Stimulated activated memory B cell treated with anti-CD40 and anti-IgM and Interleukin-4, amounts not matched to agents 10 μg/mL and 1 μg/mL and 100 μg/mL, for 72 hours (primary cell): Measurements from ENCODE around the gene PRAC1.

Experiments used
- ATAC-seq: fragments of 150-1000 bp; cut with Tn5 transposase; 2 replicates; pipeline ENCODE4 v1.10.0; 2021
- H3K27ac Mint-ChIP-seq: one replicate; pipeline ENCODE4 v1.8.0; 2022; ENCODE audit warnings: mild to moderate bottlenecking, mixed read lengths
- H3K27me3 Mint-ChIP-seq: one replicate; pipeline ENCODE4 v1.8.0; 2022; ENCODE audit warnings: mixed read lengths
- H3K36me3 Mint-ChIP-seq: one replicate; pipeline ENCODE4 v1.8.0; 2022; ENCODE audit warnings: mixed read lengths
- H3K4me1 Mint-ChIP-seq: one replicate; pipeline ENCODE4 v1.8.0; 2022; ENCODE audit warnings: mixed read lengths
- H3K4me3 Mint-ChIP-seq: one replicate; pipeline ENCODE4 v1.8.0; 2022; ENCODE audit warnings: mild to moderate bottlenecking, moderate library complexity, mixed read lengths
- H3K9me3 Mint-ChIP-seq: one replicate; pipeline ENCODE4 v1.8.0; 2022; ENCODE audit warnings: mixed read lengths

The PRAC1 gene

GRCh38 chr17:48733632-48734328, 11.5 kb upstream of the PRAC1 start:
- no peaks in the 10 kb centered on the region for H3K36me3 Mint-ChIP-seq
- peaks cover 96% of the 10 kb centered on the region for H3K27me3 Mint-ChIP-seq
- H3K4me3 Mint-ChIP-seq, result peak overlapping the region; percentile 22
- ATAC-seq, result no peak
- H3K4me1 Mint-ChIP-seq, result peaks cover 32% of the 10 kb centered on the region
- no peaks in the 10 kb centered on the region for H3K9me3 Mint-ChIP-seq
- no peak overlapping the region for H3K27ac Mint-ChIP-seq

GRCh38 chr17:48732688-48733629, 10.6 kb upstream of the PRAC1 start:
- Mint-ChIP-seq H3K4me3 (no peak overlapping the region), H3K4me1 (peaks cover 32% of the 10 kb centered on the region), H3K27ac (no peak overlapping the region), H3K9me3 (no peaks in the 10 kb centered on the region), H3K27me3 (peaks cover 96% of the 10 kb centered on the region), H3K36me3 (no peaks in the 10 kb centered on the region)
- ATAC-seq, result peak; percentile 36

GRCh38 chr17:48731355-48731754, 9.0 kb upstream of the PRAC1 start:
- Mint-ChIP-seq H3K27ac (no peak overlapping the region), H3K9me3 (no peaks in the 10 kb centered on the region), H3K4me1 (peaks cover 32% of the 10 kb centered on the region), H3K27me3 (peaks cover 96% of the 10 kb centered on the region), H3K4me3 (no peak overlapping the region), H3K36me3 (no peaks in the 10 kb centered on the region)
- no peak for ATAC-seq

GRCh38 chr17:48730240-48730550, 7.9 kb upstream of the PRAC1 start:
- Mint-ChIP-seq H3K4me1 (peaks cover 35% of the 10 kb centered on the region), H3K4me3 (no peak overlapping the region)

GRCh38 chr17:48729335-48730239, 7.3 kb upstream of the PRAC1 start:
- H3K27ac Mint-ChIP-seq, result peak overlapping the region; percentile 55
- no peak overlapping the region for H3K4me3 Mint-ChIP-seq
- H3K4me1 Mint-ChIP-seq, result peaks cover 40% of the 10 kb centered on the region
- ATAC-seq, result no peak
- H3K36me3 Mint-ChIP-seq, result no peaks in the 10 kb centered on the region
- H3K9me3 Mint-ChIP-seq, result no peaks in the 10 kb centered on the region
- H3K27me3 Mint-ChIP-seq, result peaks cover 96% of the 10 kb centered on the region

More at GRCh38 chr17:48730240-48730550, 7.9 kb upstream of the PRAC1 start:
- no peak for ATAC-seq
- H3K27ac Mint-ChIP-seq, result no peak overlapping the region
- no peaks in the 10 kb centered on the region for H3K9me3 Mint-ChIP-seq
- no peaks in the 10 kb centered on the region for H3K36me3 Mint-ChIP-seq
- peaks cover 96% of the 10 kb centered on the region for H3K27me3 Mint-ChIP-seq

GRCh38 chr17:48728232-48729231, 6.2 kb upstream of the PRAC1 start, which contains the start of gene HOXB13:
Gene HOXB13 (minus strand): TSS chr17:48728750. CDS start chr17:48728593, 157 bp downstream.
- Mint-ChIP-seq H3K27ac (peak within 1 kb of the TSS; percentile 55), H3K9me3 (no peaks in the 10 kb centered on the region), H3K36me3 (no peaks in the 10 kb centered on the region), H3K4me1 (peaks cover 43% of the 10 kb centered on the region), H3K4me3 (peak within 1 kb of the TSS; percentile 63), H3K27me3 (peaks cover 96% of the 10 kb centered on the region)
- ATAC-seq, result no peak

GRCh38 chr17:48727415-48728175, 5.3 kb upstream of the PRAC1 start:
- Mint-ChIP-seq H3K9me3 (no peaks in the 10 kb centered on the region), H3K27ac (no peak overlapping the region), H3K4me3 (peak overlapping the region; percentile 14), H3K4me1 (peaks cover 44% of the 10 kb centered on the region), H3K36me3 (no peaks in the 10 kb centered on the region), H3K27me3 (peaks cover 96% of the 10 kb centered on the region)
- ATAC-seq, result peak; percentile 57

GRCh38 chr17:48726916-48727286, 4.6 kb upstream of the PRAC1 start:
- Mint-ChIP-seq H3K9me3 (no peaks in the 10 kb centered on the region), H3K27me3 (peaks cover 98% of the 10 kb centered on the region), H3K4me1 (peaks cover 42% of the 10 kb centered on the region), H3K36me3 (no peaks in the 10 kb centered on the region), H3K4me3 (no peak overlapping the region), H3K27ac (no peak overlapping the region)
- ATAC-seq, result peak; percentile 72

GRCh38 chr17:48726114-48726915, 4.0 kb upstream of the PRAC1 start:
- Mint-ChIP-seq H3K4me1 (peaks cover 42% of the 10 kb centered on the region), H3K27ac (no peak overlapping the region), H3K4me3 (no peak overlapping the region), H3K27me3 (peaks cover 99% of the 10 kb centered on the region), H3K9me3 (no peaks in the 10 kb centered on the region), H3K36me3 (no peaks in the 10 kb centered on the region)
- ATAC-seq, result peak; percentile 62

- ATAC-seq, result peak; percentile 59
- Mint-ChIP-seq H3K27me3 (peaks cover 99% of the 10 kb centered on the region), H3K9me3 (no peaks in the 10 kb centered on the region), H3K4me3 (no peak overlapping the region), H3K27ac (no peak overlapping the region), H3K4me1 (peaks cover 42% of the 10 kb centered on the region), H3K36me3 (no peaks in the 10 kb centered on the region)
These were observed 3.2 kb upstream of the PRAC1 start for GRCh38 chr17:48725288-48726064.

- ATAC-seq, result no peak
- Mint-ChIP-seq H3K4me3 (no peak overlapping the region), H3K9me3 (no peaks in the 10 kb centered on the region), H3K27ac (no peak overlapping the region), H3K27me3 (peaks cover 99% of the 10 kb centered on the region), H3K4me1 (peaks cover 42% of the 10 kb centered on the region), H3K36me3 (no peaks in the 10 kb centered on the region)
These were observed 2.6 kb upstream of the PRAC1 start for GRCh38 chr17:48725004-48725287.

- ATAC-seq, result no peak
- H3K4me3 Mint-ChIP-seq, result peak overlapping the region; percentile 56
These were observed 2.1 kb upstream of the PRAC1 start for GRCh38 chr17:48724251-48725003.

More at GRCh38 chr17:48724251-48725003, 2.1 kb upstream of the PRAC1 start:
- Mint-ChIP-seq H3K27ac (no peak overlapping the region), H3K27me3 (peaks cover 99% of the 10 kb centered on the region), H3K4me1 (peaks cover 40% of the 10 kb centered on the region), H3K9me3 (no peaks in the 10 kb centered on the region), H3K36me3 (no peaks in the 10 kb centered on the region)
